GM19193 (cell line): ENCODE data around the gene PDSS2.

ENCODE experiments used
- POLR2A ChIP-seq: IDR thresholded peaks from 4 replicates; pipeline ENCODE4 v1.6.1; 2011; ENCODE audit not compliant: insufficient read depth, insufficient read length; ENCODE audit errors: extremely low read depth

Gene PDSS2

DNA sequence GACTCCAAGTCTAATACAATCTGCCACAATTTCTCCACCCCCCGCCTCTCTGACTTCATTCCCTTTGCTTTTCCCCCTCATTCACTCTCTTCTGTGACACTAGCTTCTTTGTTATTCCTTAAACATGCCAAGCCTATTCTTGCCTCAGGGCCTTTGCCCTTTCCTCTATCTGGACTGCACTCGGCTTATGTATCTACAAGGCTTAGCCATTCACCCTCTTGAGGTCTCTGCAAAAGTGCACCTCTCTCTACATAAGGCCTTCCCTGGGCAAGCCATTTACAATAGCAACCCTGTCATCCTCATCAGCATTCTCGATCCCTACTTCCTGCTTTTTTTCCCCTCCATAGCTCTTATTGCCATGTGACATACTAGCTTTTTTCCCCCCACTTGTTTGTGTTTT lies 168.9 kb downstream of the PDSS2 start:
- TF ChIP-seq POLR2A: no peak

DNA sequence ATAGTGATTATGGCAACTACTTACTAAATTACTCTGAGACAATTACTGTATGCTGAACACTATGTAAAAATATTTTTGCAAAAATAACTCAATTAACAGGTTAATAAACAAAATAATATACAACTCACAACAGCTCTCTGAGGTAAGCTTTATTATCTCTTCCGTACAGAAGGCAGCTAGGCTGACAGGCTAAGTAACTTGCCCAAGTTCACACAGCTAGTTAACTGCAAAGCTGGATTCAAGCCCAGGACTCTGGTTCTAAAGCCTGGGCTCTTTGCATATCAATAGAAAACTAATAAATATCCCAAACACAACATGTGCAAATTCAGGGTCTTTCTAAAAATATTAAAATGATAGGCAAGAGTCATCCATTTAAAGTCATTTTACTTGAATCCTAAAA lies 174.6 kb downstream of the PDSS2 start:
- TF ChIP-seq POLR2A: no peak

DNA sequence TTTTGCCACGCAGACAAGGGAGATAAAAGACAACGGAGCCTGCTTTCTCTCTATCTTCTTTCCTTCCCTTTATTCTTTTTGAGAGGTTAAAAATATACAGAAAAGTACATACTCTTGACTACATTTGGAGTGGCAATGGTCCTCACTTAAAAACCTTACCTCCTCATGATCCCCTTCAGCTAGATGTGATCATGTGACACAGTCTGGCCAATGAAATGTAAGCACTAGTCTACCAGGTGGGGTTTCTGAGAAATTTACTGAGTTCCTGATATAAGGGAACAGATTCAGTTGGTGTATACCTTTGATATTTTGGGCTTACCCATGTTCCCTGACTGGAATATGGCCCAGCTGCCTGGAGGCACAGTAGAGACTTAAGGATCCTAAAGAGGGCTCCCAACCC lies 178.6 kb downstream of the PDSS2 start:
- no peak for TF ChIP-seq POLR2A

DNA sequence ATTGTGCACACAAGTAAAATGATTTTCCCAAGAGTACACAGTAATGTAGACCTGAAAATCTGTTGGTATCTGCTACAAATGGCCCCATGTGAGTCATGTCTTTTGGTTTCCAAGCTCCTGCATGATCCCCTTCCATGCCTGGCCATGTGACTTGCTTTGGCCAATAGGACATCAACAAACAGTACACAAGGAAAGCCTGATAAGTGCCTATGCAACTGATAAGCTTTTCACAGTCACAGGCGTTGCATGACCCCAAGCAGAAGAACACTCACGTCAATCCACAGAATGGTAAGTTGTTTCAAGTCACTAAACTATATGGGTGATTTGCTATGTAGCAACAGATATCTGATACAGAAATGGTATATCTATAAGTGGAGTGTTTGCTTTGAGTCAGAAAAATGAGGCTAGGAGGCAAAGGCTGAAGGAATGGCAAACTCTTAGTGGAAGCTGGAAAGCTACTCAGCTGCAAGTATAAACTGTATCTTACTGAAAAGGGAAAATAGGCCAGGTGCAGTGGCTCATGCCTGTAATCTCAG lies 184.0 kb downstream of the PDSS2 start:
- no peak for TF ChIP-seq POLR2A

DNA sequence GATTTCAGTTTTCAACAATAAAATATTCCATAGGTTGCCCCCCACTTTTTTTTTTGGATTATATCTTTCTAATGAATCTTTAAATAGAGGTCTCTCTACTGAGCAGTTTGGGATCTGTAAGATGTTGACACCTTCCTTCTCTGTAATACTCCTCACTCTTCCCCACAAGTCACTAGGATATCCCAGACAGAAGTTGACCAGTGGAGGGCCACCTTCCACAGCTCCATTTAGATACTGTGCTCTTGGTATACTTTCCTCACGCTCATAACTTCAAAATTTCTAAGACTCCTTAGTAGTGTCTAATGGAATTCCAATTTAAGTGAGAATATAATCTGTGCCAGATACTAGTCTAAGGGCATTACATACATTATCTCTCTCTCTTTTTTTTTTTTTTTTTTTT lies 185.1 kb downstream of the PDSS2 start:
- TF ChIP-seq POLR2A: no peak

DNA sequence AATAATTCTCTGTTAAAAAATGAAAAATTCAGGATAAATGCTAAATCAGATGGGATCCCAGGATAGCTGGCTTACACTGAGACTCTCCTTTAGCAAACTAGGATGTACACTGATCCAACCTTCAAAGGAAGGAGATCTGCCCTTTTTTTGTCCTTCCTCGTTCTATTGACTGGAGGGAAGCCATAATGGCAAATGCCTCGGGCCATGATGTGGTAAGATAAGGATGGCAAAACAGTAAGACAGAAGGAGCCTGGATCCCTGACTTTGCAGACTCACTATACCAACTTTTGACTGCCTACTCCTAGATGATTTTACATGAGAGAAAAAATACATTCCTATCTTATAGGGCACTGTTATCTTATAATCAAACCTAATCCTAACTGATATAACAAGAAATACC lies 187.1 kb downstream of the PDSS2 start:
- TF ChIP-seq POLR2A: no peak

DNA sequence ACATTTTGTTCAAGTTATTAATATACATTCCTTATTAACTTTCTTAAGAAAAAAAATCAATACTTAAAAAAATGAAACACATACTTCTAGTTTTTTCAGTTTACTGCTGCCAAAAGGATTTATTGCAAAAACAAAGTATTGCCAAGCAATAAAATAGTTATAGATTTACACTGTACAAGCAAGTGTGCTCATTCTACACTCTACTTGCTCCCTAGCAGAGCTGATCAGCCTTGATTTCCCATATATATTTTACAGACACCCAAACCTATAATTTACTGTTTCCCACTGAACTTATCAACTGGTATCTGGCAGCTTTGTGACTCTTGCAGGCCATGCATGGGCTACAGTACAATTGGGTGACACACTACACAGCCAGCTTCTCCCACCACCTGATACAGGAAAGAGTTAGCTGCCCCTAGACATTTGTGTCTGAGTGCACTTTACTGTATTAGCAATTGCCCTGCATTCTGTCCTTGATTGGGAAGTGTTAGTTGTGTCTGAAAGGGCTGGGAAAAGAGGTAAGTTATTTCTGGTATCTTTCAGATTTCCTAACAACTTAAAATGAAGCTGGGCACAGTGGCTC lies 188.1 kb downstream of the PDSS2 start:
- no peak for TF ChIP-seq POLR2A

DNA sequence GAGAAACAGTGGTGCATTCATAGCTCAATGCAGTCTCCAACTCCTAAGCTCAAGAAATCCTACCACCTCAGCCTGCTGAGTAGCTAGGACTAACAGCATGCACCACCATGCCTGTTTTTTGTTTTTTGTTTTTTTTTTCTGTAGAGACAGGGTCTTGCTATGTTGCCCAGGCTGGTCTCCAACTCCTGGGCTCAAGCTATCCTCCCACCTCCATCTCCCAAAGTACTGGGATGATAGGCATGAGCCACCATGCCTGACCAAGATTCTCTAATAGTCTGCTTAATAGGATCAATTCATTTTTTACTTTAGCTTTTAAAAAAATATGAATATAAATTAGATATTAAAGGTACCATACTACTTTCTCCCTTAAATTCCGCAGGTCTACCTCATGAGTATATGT lies 191.7 kb downstream of the PDSS2 start:
- TF ChIP-seq POLR2A: no peak

DNA sequence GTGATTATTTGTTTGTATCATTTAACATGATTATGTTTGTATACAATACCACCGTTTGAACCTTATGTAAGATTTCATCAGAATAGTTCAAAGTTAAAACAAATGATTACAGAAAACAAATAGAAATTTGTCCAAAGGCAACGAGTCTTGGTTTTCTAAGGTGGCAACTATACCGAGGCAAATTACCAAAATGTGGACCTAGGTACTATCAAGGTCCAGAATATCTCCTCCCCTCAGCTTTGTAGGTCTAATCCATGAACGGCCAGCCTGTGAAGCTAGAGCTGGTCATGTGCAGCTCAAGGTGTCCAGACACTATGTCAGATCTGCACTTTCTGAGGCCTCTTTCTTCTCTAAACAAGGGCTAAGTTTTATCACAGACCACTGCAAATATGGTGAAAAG lies 192.4 kb downstream of the PDSS2 start:
- no peak for TF ChIP-seq POLR2A

DNA sequence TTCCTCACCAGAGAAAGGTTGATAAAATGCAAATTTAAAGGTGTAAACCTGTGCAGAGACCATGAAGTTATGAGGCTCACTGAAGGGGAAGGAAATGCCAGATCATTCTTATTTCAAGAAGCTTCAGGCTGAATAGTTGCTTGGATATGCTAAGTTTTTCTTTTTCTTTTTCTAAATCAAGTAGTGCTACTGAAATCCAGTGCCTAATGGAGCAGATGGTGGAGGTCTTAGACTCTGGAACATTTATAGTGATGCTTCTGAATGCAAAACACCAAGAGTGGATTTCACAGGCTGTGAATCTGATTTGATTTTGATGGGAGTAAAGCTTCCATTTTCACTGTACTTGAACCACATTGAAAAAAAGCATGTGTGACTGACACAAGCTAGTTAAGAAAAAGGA lies 192.8 kb downstream of the PDSS2 start:
- TF ChIP-seq POLR2A: no peak

DNA sequence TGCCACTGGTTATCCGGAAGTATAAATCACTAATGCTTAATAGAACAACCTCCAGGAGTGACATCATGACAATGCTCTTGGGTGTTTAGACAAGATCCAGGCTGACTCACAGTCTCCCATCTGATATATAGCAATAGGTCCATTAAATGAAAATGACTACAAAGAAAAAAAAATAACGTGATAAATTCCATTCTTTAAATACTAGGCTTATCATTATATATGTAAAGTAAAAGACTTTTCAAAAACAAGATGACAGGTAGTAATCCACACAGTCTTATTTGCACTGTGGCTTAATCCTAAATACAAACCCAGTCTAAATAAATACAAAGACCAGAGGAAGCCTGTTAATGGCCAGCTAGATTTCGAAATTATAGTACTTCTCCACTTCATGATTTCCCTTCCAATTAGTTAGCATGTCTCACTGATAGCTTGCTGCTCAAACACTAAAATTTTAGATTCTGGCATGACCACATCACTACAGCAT lies 195.0 kb downstream of the PDSS2 start:
- TF ChIP-seq POLR2A: no peak

DNA sequence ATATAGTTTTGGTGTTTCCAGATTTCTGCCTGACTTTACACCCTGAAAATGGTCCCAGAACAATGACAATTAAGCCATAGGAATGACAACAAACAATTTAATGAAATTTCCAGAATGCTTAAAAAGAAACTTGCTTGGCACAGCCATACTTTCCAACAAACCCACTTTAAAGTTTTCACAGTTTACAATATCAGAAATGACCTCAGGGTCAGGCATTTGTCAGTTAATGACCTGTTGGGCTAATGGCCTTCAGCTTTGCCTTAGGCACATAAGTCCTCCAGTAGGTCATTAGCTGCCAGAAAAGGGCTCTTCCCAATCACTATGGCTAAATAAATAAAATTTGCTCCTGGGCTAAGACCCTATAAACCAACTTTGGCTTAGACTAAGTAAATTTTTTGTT lies 199.4 kb downstream of the PDSS2 start:
- TF ChIP-seq POLR2A: no peak

DNA sequence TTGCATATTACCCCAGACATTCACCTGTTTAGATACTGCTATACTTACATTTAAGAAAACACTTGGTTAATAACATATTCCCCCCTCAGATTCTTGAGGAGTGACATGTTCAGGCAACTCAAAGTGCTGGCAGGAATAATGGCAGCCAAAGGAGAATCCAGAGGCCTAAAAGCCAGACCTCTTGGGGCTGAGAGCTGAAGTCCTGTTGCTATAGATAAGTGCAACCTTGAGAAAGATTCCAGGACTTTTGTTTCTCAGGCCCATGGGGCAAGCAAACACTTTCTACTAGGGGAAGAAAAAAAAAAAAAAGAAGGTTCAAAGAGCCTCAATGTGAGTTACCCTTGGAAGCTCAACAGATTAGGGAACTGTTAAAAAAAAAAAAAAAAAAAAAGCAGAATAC lies 211.2 kb downstream of the PDSS2 start:
- no peak for TF ChIP-seq POLR2A

DNA sequence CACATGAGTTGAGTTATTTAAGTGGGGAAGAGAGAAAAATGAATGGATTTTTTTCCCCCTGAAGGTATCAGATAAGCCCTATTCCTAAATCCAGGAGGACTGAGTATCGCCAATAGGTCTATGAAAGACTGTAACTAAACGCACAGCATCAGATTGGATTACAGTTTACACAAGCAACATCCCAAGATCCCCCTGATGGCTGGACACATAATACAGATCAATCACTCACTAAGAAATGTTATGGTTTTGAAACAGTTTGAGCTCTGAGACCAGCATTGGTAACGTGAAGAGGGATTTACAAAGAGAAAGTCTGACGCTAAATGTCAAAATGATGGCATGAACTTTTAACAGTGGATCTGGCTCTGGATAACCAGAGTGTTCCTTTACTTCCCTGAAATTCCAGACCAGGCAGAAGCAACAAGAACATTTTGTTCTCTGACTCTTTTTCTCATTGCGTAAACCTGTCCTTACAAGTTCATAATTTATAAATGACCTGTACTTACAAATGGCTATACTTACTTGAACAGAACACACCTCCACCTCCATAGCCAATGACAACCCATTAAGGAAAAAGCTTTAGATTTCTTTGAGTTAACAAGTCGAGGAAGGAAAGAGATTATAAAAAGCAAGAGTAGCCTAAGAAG lies 212.3 kb downstream of the PDSS2 start:
- TF ChIP-seq POLR2A: no peak

DNA sequence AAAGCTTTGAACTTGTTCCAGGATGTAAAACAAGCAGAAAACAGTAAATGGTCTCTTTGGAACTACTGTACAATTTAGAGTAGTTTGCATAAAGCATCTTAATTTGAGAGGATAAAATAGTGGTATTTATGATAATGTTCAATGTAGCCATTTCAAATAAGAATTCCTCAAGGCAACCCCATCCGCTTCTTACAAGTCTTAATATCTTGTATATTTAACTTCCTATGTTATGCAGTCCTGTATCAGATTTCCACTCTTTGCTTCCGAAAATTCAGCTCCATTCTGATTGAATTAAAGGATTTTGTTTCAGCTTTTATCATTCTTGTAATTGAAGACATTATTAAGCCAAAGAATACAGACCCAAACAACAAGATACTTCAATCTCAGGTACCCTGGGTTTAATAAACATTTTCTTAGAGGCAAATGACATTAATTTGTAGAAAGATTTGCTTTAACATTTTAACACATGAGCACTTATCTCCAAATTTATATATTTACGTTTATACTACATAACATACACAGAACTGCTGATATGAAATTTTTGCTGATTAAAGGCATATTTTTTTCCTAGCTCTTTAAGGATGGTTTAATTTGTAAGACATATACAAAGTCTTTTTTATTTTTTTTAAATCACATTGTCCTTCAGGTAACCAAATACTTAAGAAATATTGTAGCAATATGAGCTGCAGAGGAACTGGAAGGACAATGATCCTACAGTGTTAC lies 213.0 kb downstream of the PDSS2 start:
- no peak for TF ChIP-seq POLR2A
